HepG2 (cell line): Measurements from ENCODE around the gene SETD1A. TPM values are rescaled to one million over a fixed set of nuclear protein-coding genes. Genes with fewer than 3 reads are reported as not detected.
A peak's percentile ranks its signal among the peaks of the same experiment; 100 is the strongest.

Source experiments
- AFF4 ChIP-seq: sonication (generic); formaldehyde crosslinking; IDR thresholded peaks from 2 replicates; pipeline ENCODE4 v1.4.0; 2020; ENCODE audit warnings: missing genetic modification reagents
- ATF6 ChIP-seq: sonication (generic); formaldehyde crosslinking; conservative IDR thresholded peaks from 2 replicates; pipeline ENCODE4 v1.4.0; 2020; ENCODE audit warnings: missing genetic modification reagents
- DDIT3 ChIP-seq: sonication (generic); formaldehyde crosslinking; IDR thresholded peaks from 2 replicates; pipeline ENCODE4 v1.4.0; 2020; ENCODE audit warnings: mild to moderate bottlenecking, missing genetic modification reagents
- E2F2 ChIP-seq: sonication (generic); formaldehyde crosslinking; IDR thresholded peaks from 2 replicates; pipeline ENCODE4 v1.4.0; 2020; ENCODE audit warnings: missing genetic modification reagents, borderline replicate concordance
- ERF ChIP-seq: IDR thresholded peaks from 2 replicates; pipeline ENCODE4 v1.6.1; 2018; ENCODE audit warnings: missing biosample characterization, missing genetic modification reagents
- KAT8 ChIP-seq: IDR thresholded peaks from 2 replicates; pipeline ENCODE4 v1.6.1; 2016; ENCODE audit warnings: missing genetic modification reagents, missing compliant biosample characterization
- MXI1 ChIP-seq: IDR thresholded peaks from 3 replicates; pipeline ENCODE4 v1.6.1; 2012; ENCODE audit warnings: low read depth, low read length, inconsistent platforms, borderline replicate concordance
- NFAT5 ChIP-seq: sonication (generic); formaldehyde crosslinking; IDR thresholded peaks from 2 replicates; pipeline ENCODE4 v1.4.0; 2020; ENCODE audit warnings: missing genetic modification reagents
- TAF1 ChIP-seq: sonication (generic); formaldehyde crosslinking; IDR thresholded peaks from 2 replicates; pipeline ENCODE4 v1.4.0; 2020; ENCODE audit warnings: missing genetic modification reagents
- TFDP1 ChIP-seq: IDR thresholded peaks from 2 replicates; pipeline ENCODE4 v1.6.1; 2016; ENCODE audit warnings: missing compliant biosample characterization, missing genetic modification reagents, borderline replicate concordance
- ZBTB1 ChIP-seq: sonication (generic); formaldehyde crosslinking; IDR thresholded peaks from 2 replicates; pipeline ENCODE4 v1.4.0; 2020; ENCODE audit warnings: missing genetic modification reagents, borderline replicate concordance
- ZNF441 ChIP-seq: sonication (generic); formaldehyde crosslinking; IDR thresholded peaks from 2 replicates; pipeline ENCODE4 v1.7.0; 2021; ENCODE audit warnings: missing genetic modification reagents, borderline replicate concordance
- ZNF674 ChIP-seq: sonication (generic); formaldehyde crosslinking; IDR thresholded peaks from 2 replicates; pipeline ENCODE4 v1.5.0; 2020; ENCODE audit warnings: low read depth, mild to moderate bottlenecking, missing genetic modification reagents
- polyA plus RNA-seq, 8 experiments: library from polyadenylated mRNA; depleted of rRNA in 3 of 8; stranded (reverse) in 7 of 8; unstranded in 1 of 8; fragments of >200 nt; fragmentation: Illumina TruSeq in 4 of 8; extraction: Trizol in 4 of 8; gene quantifications; 2 replicates each; pipeline versions ENCODE4 v1.2.1 to v1.2.3, GENCODE V29; 2011 to 2016; ENCODE audit warnings: low read depth in 4 of 8, missing spikeins in 1 of 8, mixed read lengths in 1 of 8; ENCODE audit not compliant: insufficient read depth in 1 of 8
- total RNA-seq, 5 experiments: library from RNA; depleted of rRNA; stranded (reverse); fragments of >200 nt; fragmentation: Illumina TruSeq; extraction: Trizol; gene quantifications; 2 replicates each; pipeline ENCODE4 v1.2.3, GENCODE V29; 2016; ENCODE audit warnings: low read depth in 1 of 5

The SETD1A gene
- total and polyA plus RNA-seq, 2 of the 13 experiments (the other 11 are each of a cell fraction or from before 2014, with no cell fraction given): 3.8 to 5.6 TPM

GRCh38 chr16:30949650-30950515 lies 7.7 kb upstream of the SETD1A start (continued):
- peak; percentile 65; the same call in 1 of the 2 replicates for TF ChIP-seq TFDP1 (CRISPR knock-in tag)
- TF ChIP-seq TAF1 (CRISPR knock-in tag): peak; percentile 95
- peak; percentile 91 for TF ChIP-seq KAT8 (CRISPR knock-in tag)
- 0 out of 2 replicates have a peak, but pooled peaks have one; percentile 73 for TF ChIP-seq DDIT3 (CRISPR knock-in tag)
- no peak for TF ChIP-seq ZNF674 (CRISPR knock-in tag)
- peak; percentile 95 for TF ChIP-seq AFF4 (CRISPR knock-in tag)
- peak; percentile 57; the same call in 1 of the 2 replicates for TF ChIP-seq ZNF441 (CRISPR knock-in tag)
- peak; percentile 95 for TF ChIP-seq ATF6 (CRISPR knock-in tag)
- TF ChIP-seq NFAT5: no peak; the same call in 1 of the 2 replicates
- peak; percentile 63; the same call in 1 of the 2 replicates for TF ChIP-seq ZBTB1 (CRISPR knock-in tag)
- TF ChIP-seq E2F2: no peak
- peak; percentile 97 for TF ChIP-seq ERF
- TF ChIP-seq MXI1: peak; percentile 86; the same call in 1 of the 3 replicates
